ENCODE data around the gene HEXIM2. TPM values are rescaled to one million over a fixed set of nuclear protein-coding genes. Genes with fewer than 3 reads are reported as not detected.

The HEXIM2 gene
- total RNA-seq, 4 donors from 2014 or later = 1.2 to 10.8 (median 5.9) TPM

- TF ChIP-seq EP300 (IDR thresholded peaks at IDR 0.05; ENCODE audit: low read depth) (no peak), POLR2A (IDR thresholded peaks at IDR 0.05) (no peak), POLR2AphosphoS5 (IDR thresholded peaks at IDR 0.05) (no peak), CTCF (IDR thresholded peaks at IDR 0.05) (no peak)
- intact Hi-C loops (cut with DNase I; ENCODE audit: low total_unique reads) (loop anchor here (2.0 to 10.0 kb wide), 2 partner anchors 14 to 962 kb away; partner anchors contain the start of genes HEXIM2 and TMUB2), in situ Hi-C loops (cut with MboI; ENCODE audit: low pct_ligation_motif_present in 1 of 4, low pct_unique_long_range_greater_than_20kb in 1 of 4, low sequenced_read_pairs in 3 of 4) (no loop called here)
- Histone ChIP-seq H3K4me1 (peaks cover 21 to 58% (median 41%) of the 10 kb centered on the region in 4 donors), H3K27me3 (no peaks in the 10 kb centered on the region), H3K9me3 (no peaks in the 10 kb centered on the region), H3K36me3 (no peaks in the 10 kb centered on the region), H3K4me3 (peak overlapping the region in 1 of 4 donors; percentile 64), H3K27ac (peak overlapping the region; percentile 95 to 99 (median 98))
- DNase-seq = no peak
- 65 to 88% methylated on average over 4 of the region's 4 CpGs for WGBS, 2 donors (ENCODE audit: low coverage in 1 of 2)
These were observed 15.1 kb upstream of the HEXIM2 start for GRCh38 chr17:45146592-45146889.

GRCh38 chr17:45146890-45147580 lies 14.6 kb upstream of the HEXIM2 start:
- Histone ChIP-seq H3K27ac (peak overlapping the region; percentile 95 to 99 (median 98)), H3K9me3 (no peaks in the 10 kb centered on the region), H3K4me3 (peak overlapping the region; percentile 53 to 69 (median 64)), H3K36me3 (no peaks in the 10 kb centered on the region), H3K4me1 (peaks cover 21 to 63% (median 46%) of the 10 kb centered on the region in 4 donors), H3K27me3 (no peaks in the 10 kb centered on the region)
- WGBS, 2 donors (ENCODE audit: low coverage in 1 of 2) = 4 to 5% methylated on average over 12 to 28 of the region's 29 CpGs
- intact Hi-C loops (cut with DNase I; ENCODE audit: low total_unique reads) (loop anchor here (2.0 to 10.0 kb wide), 2 partner anchors 14 to 962 kb away; partner anchors contain the start of genes HEXIM2 and TMUB2), in situ Hi-C loops (cut with MboI; ENCODE audit: low pct_ligation_motif_present in 1 of 4, low pct_unique_long_range_greater_than_20kb in 1 of 4, low sequenced_read_pairs in 3 of 4) (no loop called here)
- TF ChIP-seq EP300 (IDR thresholded peaks at IDR 0.05; ENCODE audit: low read depth) (no peak), POLR2A (IDR thresholded peaks at IDR 0.05) (peak; percentile 68), POLR2AphosphoS5 (IDR thresholded peaks at IDR 0.05) (peak; percentile 40 to 72 (median 67))
- peak; percentile 74 for DNase-seq

DNA sequence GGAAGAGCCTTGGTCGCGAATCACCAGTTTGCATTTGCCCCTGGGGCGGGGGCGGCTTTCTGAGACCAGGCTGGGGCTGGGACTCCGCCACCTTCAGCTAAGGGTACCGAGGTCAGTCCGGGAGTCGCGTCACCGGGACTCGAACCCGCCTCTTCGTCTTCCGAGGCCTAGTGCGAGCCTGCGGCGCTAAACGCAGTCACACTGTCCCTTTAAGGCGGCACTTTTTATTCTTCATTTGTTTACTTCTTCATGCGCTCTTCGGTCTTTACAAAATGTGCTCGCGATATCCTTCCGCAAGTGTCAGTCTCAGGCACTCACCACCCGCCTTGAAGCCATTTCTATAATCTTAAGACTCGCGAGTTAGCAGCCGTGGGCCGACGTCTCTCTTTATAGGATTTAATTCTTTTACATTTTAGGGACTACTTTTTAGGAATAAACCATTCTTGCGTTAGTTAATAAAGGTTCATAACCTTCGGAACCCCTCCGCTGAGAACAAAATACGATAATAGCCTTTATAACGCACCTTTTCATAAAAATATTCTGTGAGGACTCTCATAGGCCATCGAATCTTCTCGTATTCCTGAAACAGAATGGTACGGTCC lies 14.0 kb upstream of the HEXIM2 start:
- TF ChIP-seq POLR2AphosphoS5 (IDR thresholded peaks at IDR 0.05) = peak; percentile 61 to 89 (median 86)
- TF ChIP-seq EP300 (IDR thresholded peaks at IDR 0.05; ENCODE audit: low read depth) = peak; percentile 52
- TF ChIP-seq POLR2A (IDR thresholded peaks at IDR 0.05) = no peak
- Histone ChIP-seq H3K27ac (peak overlapping the region; percentile 95 to 99 (median 98)), H3K27me3 (no peaks in the 10 kb centered on the region), H3K36me3 (no peaks in the 10 kb centered on the region), H3K9me3 (no peaks in the 10 kb centered on the region), H3K4me1 (peaks cover 21 to 70% (median 51%) of the 10 kb centered on the region in 4 donors), H3K4me3 (peak overlapping the region; percentile 53 to 69 (median 64))
- peak; percentile 82 for DNase-seq
- intact Hi-C loops (cut with DNase I; ENCODE audit: low total_unique reads) (loop anchor here (2.0 to 10.0 kb wide), 2 partner anchors 13 to 963 kb away; partner anchors contain the start of genes HEXIM2 and TMUB2), in situ Hi-C loops (cut with MboI; ENCODE audit: low pct_ligation_motif_present in 1 of 4, low pct_unique_long_range_greater_than_20kb in 1 of 4, low sequenced_read_pairs in 3 of 4) (no loop called here)
- WGBS, 2 donors (ENCODE audit: low coverage in 1 of 2) = 1% methylated on average over 17 to 37 of the region's 38 CpGs

GRCh38 chr17:45148183-45149036 lies 13.3 kb upstream of the HEXIM2 start, which contains the start of gene HEXIM1:
Gene HEXIM1 (plus strand): TSS chr17:45148475. CDS start chr17:45149191, 716 bp downstream.
- intact Hi-C loops (cut with DNase I; ENCODE audit: low total_unique reads) = loop anchor here (1.0 to 10.0 kb wide), 2 partner anchors 49 to 964 kb away; partner anchors contain the start of gene TMUB2

More at GRCh38 chr17:45148183-45149036, 13.3 kb upstream of the HEXIM2 start, which contains the start of gene HEXIM1:
- no peaks in the 10 kb centered on the region for H3K36me3 ChIP-seq
- TF ChIP-seq EP300 (IDR thresholded peaks at IDR 0.05; ENCODE audit: low read depth) (no peak), POLR2AphosphoS5 (IDR thresholded peaks at IDR 0.05) (peak; percentile 100), POLR2A (IDR thresholded peaks at IDR 0.05) (peak; percentile 100), CTCF (IDR thresholded peaks at IDR 0.05) (no peak)
- WGBS, 2 donors (ENCODE audit: low coverage in 1 of 2) = 0% methylated on average over 24 to 58 of the region's 58 CpGs
- peak within 1 kb of the TSS; percentile 98 to 99 (median 98) for H3K27ac ChIP-seq
- peak; percentile 99 for DNase-seq
- H3K9me3 ChIP-seq = no peaks in the 10 kb centered on the region
- H3K4me1 ChIP-seq = peaks cover 17 to 67% (median 49%) of the 10 kb centered on the region in 4 donors
- in situ Hi-C loops (cut with MboI; ENCODE audit: low pct_ligation_motif_present in 1 of 4, low pct_unique_long_range_greater_than_20kb in 1 of 4, low sequenced_read_pairs in 3 of 4) = no loop called here
- peak within 1 kb of the TSS; percentile 69 to 90 (median 78) for H3K4me3 ChIP-seq
- H3K27me3 ChIP-seq = no peaks in the 10 kb centered on the region
